ENCODE measurements around the gene YEATS2. TPM values are rescaled to one million over a fixed set of nuclear protein-coding genes. Genes with fewer than 3 reads are reported as not detected.

YEATS2 gene
- total RNA-seq, 1 experiment from 2014 or later: 38.6 TPM

GRCh38 chr3:183650554-183650953 lies 47.0 kb upstream of the YEATS2 start:
- DNase-seq (ENCODE audit: low read depth, low spot score) (no peak), ATAC-seq (no peak)
- Histone ChIP-seq H2AFZ (ENCODE audit: low read depth, low read length, poor library complexity, severe bottlenecking) (no peak overlapping the region), H3K4me2 (ENCODE audit: low read length) (no peak overlapping the region), H3K27ac (ENCODE audit: low read depth, low read length) (no peak overlapping the region), H3K79me2 (ENCODE audit: insufficient read depth, low read length) (no peaks in the 10 kb centered on the region), H3K36me3 (ENCODE audit: control insufficient read depth in 1 of 2, insufficient read depth in 2 of 2, low read length in 2 of 2) (peaks cover 0 to 2% of the 10 kb centered on the region in 2 experiments; a peak in 1 of 4 replicates), H3K27me3 (ENCODE audit: insufficient read depth, low read length) (no peaks in the 10 kb centered on the region), H3K9me2 (ENCODE audit: insufficient read depth) (no peaks in the 10 kb centered on the region), H4K20me1 (ENCODE audit: insufficient read depth) (no peaks in the 10 kb centered on the region), H3K4me1 (ENCODE audit: control insufficient read depth in 1 of 2, insufficient read depth in 2 of 2, low read length in 2 of 2) (no peaks in the 10 kb centered on the region), H3K9ac (ENCODE audit: low read length) (no peak overlapping the region), H3K4me3 (replicated peaks in 1 of 2; ENCODE audit: low read depth in 1 of 2, low read length in 2 of 2) (no peak overlapping the region), H3K9me3 (ENCODE audit: control insufficient read depth in 1 of 2, insufficient read depth in 1 of 2, low read depth in 1 of 2, low read length in 2 of 2) (peaks cover 6 to 10% of the 10 kb centered on the region in 2 experiments; a peak in 2 of 4 replicates)
- ChIA-PET CTCF (no interaction called here), RAD21 (ENCODE audit: low non-redundant PET in 1 of 2, low total read pairs in 2 of 2, uncharacterized antibody in 2 of 2, unreplicated experiment in 2 of 2) (no interaction called here), POLR2A (no interaction called here)
- intact Hi-C loops (cut with micrococcal nuclease): no loop called here
- no TSS peak for BruUV-seq (replicated peaks)
- TF ChIP-seq ATF3 (IDR thresholded peaks at IDR 0.05): no peak
- no peak for TF ChIP-seq YY1 (IDR thresholded peaks at IDR 0.05; ENCODE audit: extremely low read depth, insufficient replicate concordance, low read depth, low read length)
- TF ChIP-seq POLR2A (IDR thresholded peaks at IDR 0.05; ENCODE audit: borderline replicate concordance, extremely low read depth, insufficient read depth, insufficient read length): no peak
- TF ChIP-seq TCF7L2 (IDR thresholded peaks at IDR 0.05; ENCODE audit: borderline replicate concordance, extremely low read depth, insufficient read depth, insufficient read length): no peak
- TF ChIP-seq RAD21 (IDR thresholded peaks at IDR 0.05; ENCODE audit: low read depth): no peak
- TF ChIP-seq ZBTB33 (IDR thresholded peaks at IDR 0.05; ENCODE audit: extremely low read depth, insufficient replicate concordance, low read length): no peak
- no peak for TF ChIP-seq FOSL1 (IDR thresholded peaks at IDR 0.05; ENCODE audit: low read depth)
- no peak for TF ChIP-seq EZH2 (IDR thresholded peaks at IDR 0.05)

All from HCT116 (cell line).